NCI-H1048 (cell line): ENCODE measurements around the gene FBN3.
"Not testable (repeated sequence)": the region's sequence is repeated elsewhere in the genome, so short reads cannot be mapped to it uniquely, and the experiment has no call there.

Experiments
- DNase-seq: peaks from one replicate; lab custom pipeline; 2025; lab: John Stamatoyannopoulos, UW

Gene FBN3

DNA sequence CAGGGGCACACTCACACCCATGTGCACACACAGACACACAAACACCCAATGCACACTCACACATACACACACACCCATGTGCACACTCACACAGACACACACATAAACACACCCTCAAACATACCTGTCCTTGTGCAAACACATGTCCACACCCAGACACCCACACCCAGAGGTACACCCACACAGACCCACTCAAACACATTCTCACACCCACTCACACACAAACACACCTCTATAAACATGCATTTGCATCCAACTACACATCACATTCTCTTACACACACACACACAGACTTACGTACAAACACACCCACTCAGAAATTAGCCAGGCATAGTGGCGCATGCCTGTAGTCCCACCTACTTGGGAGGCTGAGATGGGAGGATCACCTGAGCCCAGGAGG is 31.4 kb downstream of the FBN3 start:
- DNase-seq = no peak

DNA sequence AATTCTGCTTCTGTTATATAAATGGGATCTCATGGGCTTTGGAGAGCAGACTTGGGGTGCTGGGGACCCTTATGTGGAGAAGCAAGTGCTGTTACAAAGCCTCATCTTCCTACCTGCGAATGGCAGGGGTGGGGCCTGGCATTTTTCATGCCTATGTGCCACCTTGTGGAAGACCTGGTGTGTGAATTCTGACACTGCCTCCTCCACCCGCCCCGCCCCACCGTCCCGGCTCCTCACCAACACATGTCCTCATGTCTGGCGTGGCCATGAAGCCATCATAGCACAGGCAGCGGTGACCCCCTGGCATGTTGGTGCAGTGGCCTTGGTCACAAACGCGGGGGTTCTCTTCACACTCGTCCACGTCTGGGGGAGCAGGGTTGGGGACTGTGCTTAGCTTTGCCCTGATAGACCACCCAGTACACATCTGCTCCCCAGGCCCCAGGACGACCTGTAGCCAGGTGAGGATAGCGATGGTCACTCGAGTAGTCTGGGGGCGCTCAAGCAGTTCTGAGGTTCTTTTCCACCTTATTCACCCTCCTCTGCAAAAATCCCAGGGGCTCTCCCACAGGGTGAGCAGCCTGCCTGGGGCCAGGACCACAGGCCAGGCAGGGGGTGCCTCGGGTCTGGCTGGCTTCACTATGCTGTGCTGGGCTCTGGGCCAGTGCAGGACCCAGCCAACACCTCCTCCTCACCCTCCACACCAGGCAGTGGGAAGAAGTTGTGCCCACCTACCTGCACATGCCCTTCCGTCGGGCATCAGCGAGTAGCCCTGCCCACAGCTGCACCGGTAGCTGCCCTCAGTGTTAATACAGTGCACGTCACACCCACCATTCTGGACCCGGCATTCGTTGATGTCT is 32.7 kb downstream of the FBN3 start:
- no peak for DNase-seq

DNA sequence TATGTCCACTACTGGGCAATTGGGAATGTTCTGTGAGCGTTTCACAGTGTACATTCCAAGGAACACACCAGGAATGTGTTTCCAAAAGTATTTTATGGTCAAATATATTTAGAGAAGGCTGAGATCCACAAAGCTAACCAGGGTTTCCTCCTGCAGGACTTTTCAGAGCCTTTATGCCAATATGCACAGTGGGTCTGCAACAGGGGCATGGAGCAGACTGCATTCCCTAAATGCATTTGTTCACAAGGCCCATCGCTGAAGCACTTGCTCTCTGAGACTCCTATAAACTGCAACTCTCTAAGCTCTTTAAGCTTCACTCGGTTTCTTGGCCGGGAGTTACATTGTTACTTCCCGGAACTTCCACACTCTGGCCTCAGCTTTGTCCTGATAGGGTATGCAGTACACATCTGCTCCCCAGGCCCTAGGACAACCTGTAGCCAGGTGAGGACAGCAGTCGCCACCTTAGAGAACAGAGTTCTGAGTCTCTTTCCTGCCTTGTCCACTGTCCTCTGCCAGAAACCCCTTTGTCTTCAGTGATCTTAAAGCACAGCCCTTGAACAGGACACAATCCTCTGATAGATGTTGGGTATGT is 33.5 kb downstream of the FBN3 start:
- DNase-seq = no peak

DNA sequence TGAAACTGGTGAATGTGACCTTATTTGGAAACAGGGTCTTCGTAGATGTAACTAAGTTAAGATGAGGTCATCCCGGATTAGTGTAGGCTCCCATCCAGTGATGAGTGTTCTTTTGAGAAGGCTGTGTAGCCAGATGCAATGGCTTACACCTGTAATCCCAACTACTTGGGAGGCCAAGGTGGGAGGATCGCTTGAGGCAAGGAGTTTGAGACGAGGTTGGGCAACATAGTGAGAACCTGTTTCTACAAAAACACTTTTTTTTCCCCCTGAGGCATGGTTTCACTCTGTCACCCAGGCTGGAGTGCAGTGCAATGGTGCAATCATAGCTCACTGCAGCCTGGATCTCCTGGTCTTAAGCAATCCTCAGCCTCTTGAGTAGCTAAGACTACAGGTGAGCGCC is 36.4 kb downstream of the FBN3 start:
- no peak for DNase-seq

DNA sequence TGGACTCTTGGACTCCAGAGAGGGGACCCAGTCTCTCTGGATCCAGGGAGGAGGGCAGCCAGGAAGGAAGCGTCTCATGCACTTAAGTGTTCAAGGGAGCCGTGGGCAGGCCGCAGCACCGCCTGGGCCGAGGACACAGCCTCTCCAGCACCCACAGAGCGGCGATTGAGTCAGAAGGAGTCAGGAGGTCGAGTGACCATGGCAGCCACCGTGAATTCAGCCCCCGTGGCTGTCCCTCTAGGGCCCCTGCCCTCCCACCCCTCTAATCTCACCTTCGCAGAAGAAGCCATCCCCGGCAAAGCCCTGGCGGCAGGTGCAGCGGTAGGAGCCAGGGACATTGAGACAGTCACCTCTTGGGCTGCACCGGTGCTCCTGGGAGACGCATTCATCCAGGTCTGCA is 38.0 kb downstream of the FBN3 start:
- no peak for DNase-seq

DNA sequence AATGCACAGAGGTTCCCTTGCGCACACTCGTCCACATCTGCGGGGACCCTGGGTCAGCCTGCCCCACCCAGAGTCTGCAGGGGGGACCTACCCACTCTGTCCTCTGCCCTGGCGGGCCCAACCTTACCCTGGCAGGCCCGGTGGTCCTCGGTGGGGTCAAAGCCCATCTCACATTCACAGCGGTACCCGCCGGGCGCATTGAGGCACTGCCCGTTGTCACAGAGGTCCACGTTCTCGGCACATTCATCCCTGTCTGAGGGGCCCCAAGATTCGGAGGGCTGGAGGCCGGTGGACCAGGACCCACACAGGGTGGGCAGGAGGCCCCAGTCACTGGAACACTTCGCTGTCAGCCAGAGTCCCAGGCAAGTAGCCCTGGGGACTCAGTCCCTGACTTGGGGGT is 38.5 kb downstream of the FBN3 start:
- DNase-seq = no peak

DNA sequence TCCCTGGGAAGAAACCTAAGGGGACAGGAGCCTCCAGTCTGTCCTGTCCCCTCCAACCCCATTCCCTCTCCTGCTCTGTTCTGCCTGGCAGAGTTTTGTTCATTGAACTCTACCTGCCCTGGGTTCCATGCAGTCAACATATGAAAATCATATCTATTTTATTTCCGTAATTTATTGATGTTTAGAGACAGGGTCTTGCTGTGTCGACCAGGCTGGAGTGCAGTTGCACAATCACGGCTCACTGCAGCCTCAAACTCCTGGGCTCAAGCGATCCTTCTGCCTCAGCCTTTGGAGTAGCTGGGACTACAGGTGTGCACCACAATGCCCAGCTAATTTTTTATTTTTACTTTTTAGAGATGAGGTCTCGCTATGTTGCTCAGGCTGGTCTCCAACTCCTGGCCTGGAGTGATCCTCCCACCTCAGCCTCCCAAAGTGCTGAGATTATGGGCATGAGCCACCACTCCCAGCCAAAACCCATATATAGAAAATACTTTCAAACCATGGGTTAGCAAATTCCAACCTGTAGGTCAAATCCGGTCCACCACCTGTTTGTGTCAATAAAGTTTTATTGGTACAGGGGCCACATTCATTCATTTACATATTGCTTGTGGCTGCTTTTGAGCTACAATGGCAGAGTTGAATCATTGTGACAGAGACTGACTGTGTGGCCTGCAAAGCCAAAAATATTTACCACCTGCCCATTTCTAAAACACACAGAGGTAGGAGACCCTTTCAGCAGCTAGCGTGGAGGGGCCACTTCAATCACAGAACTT is 39.3 kb downstream of the FBN3 start:
- DNase-seq = no peak

DNA sequence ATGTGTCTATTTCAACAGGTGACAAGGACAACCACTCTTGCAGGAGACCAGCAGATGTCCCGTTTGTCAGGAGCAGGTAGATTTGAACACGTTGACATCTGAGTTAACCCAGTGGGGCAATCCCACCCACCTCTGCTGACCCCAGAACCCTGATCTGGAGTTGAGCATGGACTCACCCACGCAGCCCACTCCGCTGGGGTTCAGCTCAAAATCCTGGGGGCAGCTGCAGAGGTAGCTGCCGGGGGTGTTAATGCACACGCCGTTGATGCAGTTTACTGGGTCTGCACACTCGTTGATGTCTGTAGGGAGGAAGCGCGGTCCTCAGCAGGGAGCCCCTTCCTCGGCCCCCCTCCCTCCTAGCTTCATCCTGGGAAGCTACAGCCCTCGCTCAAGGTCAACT is 39.9 kb downstream of the FBN3 start:
- DNase-seq = no peak

DNA sequence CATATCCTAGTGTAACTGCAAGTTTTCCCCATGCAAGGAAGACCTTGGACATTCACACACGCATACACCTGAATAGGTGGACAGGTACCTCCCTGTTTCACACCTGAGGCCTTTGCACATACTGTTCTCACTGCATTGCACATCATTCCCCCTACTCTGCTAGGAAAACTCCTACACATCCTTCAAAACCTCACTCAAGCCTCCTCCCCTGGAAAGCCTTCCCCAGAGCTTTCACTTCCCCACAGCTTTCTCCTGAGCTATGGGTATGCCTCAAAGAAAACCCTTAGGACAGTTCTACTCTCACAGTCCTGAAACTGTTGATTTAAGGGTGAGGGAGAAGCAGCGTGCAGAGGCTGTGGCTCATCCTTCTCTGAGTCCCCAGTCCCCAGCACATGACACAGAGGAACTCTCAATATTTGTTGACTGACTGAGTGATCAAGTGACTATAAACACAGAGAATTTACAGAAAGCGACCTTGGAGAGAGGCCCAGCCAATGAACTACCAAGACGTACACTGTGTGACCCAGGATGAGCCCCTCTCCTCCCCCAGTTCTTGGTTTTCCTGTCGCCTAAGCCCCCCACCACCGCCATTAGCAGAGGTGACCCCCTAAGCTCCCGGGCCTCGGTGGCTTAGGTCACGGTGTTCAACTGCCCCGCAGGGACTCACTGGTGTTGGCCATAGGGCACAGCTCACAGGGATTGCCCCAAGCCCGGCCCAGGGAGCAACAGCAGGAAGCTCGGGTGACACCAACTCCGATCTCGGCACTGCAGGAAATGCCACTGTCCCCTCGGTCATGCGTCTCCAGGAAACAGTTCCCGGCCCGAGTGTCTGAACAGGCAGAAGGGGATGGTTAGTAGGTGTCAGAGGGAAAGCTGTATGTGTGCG is 40.6 kb downstream of the FBN3 start:
- no peak for DNase-seq

DNA sequence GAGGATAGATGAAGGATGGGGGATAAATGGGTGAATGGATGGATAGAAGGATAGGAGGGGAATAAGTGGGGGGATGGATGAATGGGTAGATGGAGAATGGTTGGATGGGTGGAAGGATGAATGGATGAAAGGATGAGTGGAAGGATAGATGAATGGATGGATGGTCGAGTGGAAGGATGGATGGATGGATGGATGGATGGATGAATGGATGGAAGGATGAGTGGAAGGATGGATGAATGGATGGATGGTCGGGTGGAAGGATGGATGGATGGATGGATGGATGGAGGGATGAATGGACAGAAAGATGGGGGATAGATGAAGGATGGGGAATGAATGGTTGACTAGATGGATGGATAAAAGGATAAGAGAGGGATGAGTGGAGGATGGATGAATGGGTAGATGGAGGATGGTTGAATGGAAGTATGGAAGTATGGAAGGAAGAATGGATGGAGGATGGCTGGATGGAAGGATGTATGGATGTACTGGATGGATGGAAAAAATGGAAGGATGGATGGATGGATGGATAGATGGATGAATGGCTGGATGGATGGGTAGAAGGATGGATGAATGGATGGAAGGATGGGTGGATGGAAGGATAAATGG is 42.0 kb downstream of the FBN3 start:
- no peak for DNase-seq

DNA sequence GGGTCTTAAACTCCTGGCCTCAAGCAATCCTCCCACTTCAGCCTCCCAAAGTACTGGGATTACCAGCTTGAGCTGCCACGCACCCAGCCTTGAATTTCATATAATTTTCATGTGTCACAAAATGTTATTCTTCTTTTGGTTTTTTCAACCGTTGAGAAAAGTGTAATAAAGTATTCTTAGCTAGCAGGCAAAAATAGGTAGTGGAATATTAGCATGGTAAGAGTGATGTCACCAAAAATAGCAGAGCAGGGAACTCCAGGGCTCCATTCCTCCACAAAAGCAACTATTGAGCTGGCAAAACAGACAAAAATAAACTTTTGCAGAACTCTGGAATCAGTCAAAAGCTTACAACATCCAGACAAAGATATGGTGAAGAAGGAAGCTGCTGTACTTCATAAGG is 43.9 kb downstream of the FBN3 start:
- DNase-seq = no peak

DNA sequence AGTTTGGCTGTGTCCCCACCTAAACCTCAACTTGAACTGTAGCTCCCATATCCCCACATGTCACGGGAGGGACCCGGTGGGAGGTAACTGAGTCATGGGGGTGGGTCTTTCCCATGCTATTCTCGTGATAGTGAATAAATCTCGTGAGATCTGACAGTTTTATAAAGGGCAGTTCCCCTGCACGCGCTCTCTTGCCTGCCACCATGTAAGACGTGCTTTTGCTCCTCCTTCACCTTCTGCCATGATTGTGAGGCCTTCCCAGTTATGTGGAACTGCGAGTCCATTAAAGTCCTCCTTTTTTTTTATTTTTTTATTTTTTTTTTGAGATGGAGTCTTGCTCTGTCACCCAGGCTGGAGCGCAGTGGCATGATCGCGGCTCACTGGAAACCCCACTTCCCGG is 47.5 kb downstream of the FBN3 start:
- DNase-seq = not testable (repeated sequence)

DNA sequence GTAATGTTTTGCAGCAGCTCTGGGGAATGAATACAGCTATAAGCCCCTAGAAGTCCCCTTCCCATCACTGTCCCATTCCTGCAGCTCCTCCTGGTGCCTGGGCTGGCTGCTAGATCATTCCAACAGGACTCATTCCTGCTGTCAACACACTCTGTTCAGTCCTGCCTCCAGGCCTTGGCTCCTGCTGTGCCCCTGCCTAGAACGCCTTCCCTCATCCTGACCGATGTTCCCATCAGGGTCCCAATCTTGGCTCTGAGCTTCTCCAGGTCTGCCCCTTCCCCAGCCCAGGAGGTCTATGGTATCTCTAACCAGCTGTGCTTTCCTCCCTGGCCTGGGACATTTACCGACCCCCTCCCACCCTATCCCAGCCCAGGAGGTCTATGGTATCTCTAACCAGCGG is 48.1 kb downstream of the FBN3 start:
- no peak for DNase-seq

DNA sequence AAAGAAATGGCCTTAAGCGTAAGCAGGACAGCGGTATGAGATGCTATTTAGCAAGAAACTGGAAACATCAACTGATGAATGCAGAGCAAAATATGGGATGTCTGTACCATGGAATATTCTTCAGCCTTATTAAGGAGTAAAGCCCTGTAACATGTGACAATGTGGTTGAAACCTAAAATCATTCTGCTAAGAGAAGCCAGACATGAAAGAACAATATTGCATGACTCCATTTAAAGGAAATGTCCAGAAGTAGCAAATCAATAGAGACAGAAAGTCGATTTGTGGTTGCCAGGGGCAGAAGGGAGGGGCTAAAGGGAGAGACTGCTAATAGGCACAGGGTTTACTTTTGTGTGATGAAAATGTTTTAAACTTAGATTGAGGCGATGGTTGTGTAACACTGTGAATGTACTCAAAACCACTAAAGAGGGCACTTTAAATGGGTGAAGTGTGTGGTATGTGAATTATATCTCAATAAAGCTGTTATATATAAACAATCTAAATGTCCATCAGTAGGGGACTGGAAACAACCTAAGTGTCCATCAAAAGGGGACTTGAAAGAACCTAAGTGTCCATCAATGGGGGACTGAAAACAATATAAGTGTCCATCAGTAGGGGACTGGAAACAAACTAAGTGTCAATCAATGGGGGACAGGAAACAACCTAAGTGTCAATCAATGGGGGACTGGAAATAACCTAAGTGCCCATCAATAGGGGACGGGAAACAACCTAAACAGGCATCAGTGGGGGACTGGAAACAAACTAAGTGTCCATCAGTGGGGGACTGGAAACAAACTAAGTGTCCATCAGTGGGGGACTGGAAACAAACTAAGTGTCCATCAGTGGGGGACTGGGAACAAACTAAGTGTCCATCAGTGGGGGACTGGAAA is 51.5 kb downstream of the FBN3 start:
- no peak for DNase-seq

DNA sequence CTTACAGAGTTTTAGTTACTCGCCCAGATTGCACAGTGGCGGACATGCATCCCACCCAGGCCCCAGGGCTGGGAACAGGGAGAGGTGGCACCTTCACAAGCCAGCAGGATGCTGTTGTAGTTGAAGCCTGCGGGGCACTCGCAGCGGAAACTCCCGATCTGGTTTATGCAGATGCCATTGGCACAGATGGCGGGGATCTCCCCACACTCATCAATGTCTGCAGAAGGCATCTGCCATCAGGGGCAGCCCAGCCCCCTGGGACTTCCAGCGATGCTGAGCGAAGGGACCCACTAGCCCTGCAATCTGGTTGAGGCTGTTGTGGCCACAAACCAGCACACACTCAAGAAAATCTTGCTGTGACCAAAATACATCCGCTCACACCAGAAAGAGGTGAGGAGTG is 52.2 kb downstream of the FBN3 start:
- no peak for DNase-seq

DNA sequence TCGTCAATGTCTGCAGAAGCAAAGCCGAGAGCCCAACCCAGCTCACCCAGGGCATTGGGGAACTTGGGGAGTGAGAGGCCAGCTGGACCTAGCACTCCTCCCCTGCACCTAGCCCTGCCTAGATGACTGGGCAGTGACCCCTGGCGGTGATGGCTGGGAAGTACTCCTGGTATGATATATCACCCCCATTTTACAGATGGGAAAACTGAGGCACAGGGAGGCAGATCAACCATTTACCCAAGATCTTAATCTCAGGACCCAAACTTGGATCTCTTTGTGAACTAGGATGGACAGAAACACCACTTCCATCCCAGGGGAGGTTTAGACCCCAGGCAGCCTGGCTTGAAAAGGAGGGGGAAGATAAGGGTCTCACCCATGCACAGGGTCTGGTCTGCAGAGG is 53.3 kb downstream of the FBN3 start:
- DNase-seq = no peak

DNA sequence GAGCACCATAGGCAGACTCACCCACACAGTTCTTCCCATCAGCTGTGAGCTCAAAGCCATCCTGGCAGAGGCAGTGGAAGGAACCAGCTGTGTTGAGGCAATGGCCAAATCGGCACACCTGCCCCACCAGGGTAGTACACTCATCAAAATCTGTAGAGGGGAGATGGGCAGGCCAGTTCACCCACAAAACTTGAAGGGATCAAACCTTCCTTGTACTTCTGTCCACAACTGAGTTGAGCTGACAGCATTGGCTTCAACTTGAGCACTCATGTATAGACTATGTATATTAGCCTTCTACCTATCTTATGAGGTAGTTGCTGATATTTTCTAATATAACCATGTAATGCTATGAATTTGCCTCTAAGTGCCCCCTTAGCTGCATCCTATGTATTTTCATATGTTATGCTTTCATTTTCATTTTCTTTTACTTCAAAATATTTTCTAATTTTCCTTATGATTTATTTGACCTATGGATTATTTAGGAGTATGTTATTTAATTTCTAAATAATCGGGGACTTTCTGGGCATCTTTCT is 54.0 kb downstream of the FBN3 start:
- no peak for DNase-seq

DNA sequence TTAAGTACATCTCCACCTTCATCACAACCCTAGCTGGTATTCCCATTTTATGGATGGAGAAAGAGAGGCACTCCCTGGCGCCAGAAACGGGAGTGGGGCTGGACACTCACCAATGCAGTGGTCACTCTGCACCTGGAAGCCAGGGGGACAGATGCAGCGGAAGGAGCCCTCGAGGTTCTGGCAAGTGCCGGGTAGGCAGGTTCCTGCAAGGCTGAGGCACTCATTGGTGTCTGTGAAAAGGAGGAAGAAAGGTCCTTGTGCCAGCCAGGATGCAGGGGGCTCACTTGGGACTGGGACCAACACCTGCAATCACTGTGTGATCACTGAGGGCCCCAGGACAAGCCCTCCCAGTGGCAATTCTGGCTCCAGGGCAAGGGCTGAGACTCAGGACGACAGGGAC is 55.1 kb downstream of the FBN3 start:
- DNase-seq = no peak

DNA sequence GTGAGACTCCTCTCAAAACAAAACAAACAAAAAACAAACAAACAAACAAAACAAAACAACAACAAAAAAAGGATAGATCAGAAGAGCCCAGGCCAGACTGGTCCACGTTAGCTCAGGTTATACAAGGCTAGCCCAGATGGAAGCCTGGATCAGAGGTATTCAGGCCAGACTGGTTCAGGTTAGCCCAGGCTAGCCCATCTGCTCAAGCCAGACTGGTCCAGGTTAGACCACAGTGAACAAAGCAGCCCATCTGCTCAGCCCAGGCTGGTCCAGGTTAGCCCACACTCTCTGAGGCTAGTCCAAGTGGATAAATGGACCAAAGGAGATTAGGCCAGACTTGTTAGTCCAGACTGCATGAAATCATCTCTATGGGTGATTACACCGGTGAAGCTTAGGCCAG is 55.7 kb downstream of the FBN3 start:
- DNase-seq = no peak

DNA sequence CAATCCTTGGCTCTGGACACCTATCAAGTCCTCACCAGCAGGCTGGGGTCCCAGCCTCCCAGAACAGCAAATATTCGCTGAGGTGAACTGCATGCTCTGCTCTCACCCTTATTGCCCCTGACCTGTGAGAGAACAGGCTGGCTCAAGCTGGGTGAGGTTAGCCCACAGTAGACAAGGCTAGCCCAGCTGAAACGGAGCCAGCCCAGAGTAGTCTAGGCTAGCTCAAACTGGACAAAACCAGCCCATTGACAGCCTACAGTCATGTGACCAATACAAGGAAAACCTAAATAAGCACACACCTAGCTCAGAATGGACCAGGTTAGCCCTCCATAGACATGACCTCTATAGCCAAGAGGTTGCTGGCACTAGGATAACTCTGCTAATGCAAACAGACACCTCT is 58.4 kb downstream of the FBN3 start:
- no peak for DNase-seq
